DND-41 (cell line): Measurements from ENCODE around the gene SAMM50.

Experiments used
- EZH2 ChIP-seq: IDR thresholded peaks from 3 replicates; pipeline ENCODE4 v1.6.1; 2012; ENCODE audit warnings: borderline replicate concordance, low read depth, mild to moderate bottlenecking, moderate library complexity, low read length, inconsistent platforms; ENCODE audit not compliant: severe bottlenecking
- TF ChIP-seq, protein P1 (sequence below): IDR thresholded peaks from 2 replicates; pipeline ENCODE4 v1.5.1; 2012; ENCODE audit warnings: borderline replicate concordance, low read length, moderate library complexity, mild to moderate bottlenecking; ENCODE audit not compliant: poor library complexity, severe bottlenecking; ENCODE audit errors: extremely low read depth

DNA sequence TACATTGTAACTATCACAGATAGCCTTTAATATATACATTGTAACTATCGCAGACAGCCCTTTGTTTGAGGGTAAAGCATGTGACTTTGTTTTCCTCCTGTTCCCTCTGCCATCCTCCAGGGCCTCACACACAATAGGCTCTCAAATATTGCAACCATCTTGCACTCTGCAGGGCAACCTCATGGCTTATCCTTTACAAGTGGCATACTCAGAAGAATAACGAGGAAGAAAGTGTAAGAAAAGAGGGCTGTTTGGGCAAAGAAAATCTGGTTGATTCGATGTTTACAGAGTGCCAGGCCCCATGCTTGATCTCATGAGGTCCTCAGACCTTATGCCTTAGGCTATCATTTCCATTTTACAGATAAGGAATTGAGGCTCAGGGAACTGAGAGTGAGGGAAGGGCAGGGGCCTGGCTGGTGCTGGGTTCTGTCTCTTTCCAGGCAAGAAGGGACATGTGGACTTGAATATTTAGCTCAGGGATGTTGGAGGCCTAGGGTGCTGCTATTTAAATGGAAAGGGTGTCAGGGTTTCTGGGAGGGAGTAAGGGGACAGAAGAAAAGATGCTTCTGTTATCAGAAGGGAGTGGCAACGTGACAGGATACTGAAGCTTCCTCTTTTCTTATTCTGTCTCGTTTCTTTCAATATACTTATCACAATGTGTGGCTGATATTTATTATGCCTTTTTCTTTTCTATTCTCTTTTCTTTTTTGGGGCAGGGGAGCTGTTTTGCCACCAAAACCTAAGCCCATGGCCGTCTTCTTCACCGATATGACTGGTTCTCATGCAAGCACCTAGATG, 1.1 kb upstream of the SAMM50 start:
- TF ChIP-seq, protein P1, sequence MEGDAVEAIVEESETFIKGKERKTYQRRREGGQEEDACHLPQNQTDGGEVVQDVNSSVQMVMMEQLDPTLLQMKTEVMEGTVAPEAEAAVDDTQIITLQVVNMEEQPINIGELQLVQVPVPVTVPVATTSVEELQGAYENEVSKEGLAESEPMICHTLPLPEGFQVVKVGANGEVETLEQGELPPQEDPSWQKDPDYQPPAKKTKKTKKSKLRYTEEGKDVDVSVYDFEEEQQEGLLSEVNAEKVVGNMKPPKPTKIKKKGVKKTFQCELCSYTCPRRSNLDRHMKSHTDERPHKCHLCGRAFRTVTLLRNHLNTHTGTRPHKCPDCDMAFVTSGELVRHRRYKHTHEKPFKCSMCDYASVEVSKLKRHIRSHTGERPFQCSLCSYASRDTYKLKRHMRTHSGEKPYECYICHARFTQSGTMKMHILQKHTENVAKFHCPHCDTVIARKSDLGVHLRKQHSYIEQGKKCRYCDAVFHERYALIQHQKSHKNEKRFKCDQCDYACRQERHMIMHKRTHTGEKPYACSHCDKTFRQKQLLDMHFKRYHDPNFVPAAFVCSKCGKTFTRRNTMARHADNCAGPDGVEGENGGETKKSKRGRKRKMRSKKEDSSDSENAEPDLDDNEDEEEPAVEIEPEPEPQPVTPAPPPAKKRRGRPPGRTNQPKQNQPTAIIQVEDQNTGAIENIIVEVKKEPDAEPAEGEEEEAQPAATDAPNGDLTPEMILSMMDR = no peak
- TF ChIP-seq EZH2 = no peak
